ENCODE measurements around the gene AASDH.

The AASDH gene

DNA sequence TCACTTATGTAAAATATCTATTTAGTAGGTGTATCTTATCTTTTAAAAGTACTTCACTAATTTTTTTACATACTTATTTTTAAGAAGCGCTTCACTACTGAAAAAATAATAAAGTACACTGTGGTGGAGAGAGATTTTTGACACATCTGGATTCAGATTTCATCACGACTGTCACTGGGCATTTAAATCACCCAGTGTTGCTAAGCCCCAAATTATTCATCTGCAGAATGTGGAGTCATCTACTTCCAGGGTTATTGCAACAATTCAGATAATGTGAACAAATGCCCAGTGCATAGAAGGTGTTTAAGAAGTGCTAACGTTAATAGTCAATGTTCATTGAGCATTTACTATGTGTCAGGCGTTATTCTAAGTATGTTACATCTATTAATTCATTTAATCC is 41.8 kb downstream of the AASDH start:
- TF ChIP-seq, protein P1, sequence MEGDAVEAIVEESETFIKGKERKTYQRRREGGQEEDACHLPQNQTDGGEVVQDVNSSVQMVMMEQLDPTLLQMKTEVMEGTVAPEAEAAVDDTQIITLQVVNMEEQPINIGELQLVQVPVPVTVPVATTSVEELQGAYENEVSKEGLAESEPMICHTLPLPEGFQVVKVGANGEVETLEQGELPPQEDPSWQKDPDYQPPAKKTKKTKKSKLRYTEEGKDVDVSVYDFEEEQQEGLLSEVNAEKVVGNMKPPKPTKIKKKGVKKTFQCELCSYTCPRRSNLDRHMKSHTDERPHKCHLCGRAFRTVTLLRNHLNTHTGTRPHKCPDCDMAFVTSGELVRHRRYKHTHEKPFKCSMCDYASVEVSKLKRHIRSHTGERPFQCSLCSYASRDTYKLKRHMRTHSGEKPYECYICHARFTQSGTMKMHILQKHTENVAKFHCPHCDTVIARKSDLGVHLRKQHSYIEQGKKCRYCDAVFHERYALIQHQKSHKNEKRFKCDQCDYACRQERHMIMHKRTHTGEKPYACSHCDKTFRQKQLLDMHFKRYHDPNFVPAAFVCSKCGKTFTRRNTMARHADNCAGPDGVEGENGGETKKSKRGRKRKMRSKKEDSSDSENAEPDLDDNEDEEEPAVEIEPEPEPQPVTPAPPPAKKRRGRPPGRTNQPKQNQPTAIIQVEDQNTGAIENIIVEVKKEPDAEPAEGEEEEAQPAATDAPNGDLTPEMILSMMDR (IDR thresholded peaks at IDR 0.05; ENCODE audit: insufficient read depth, low read depth, low read length, missing control alignments), result no peak
- no peak overlapping the region for H3K4me3 ChIP-seq (ENCODE audit: low read depth, low read length)
- DNase-seq (ENCODE audit: low read depth), result no peak

DNA sequence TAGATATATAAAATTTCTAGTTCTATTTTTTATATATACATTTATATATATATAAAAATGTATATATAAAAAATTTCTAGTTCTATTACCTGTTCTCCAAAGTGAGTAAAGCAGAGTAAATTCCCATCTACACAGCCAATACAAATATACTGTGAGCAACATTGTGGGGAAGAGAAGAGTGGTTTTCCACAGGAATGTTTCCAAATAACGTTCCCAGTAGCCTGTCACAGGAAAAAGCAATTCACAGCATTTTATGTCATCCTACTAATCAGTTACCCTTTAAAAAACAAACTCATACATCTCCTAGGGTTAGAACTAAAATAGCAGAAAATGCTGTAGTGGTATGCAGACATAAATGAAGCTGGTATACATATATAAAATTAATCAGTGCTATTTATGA is 44.5 kb downstream of the AASDH start:
- no peak for DNase-seq (ENCODE audit: low read depth)
- TF ChIP-seq, protein P1 (IDR thresholded peaks at IDR 0.05; ENCODE audit: insufficient read depth, low read depth, low read length, missing control alignments), result no peak
- H3K4me3 ChIP-seq (ENCODE audit: low read depth, low read length), result no peak overlapping the region

DNA sequence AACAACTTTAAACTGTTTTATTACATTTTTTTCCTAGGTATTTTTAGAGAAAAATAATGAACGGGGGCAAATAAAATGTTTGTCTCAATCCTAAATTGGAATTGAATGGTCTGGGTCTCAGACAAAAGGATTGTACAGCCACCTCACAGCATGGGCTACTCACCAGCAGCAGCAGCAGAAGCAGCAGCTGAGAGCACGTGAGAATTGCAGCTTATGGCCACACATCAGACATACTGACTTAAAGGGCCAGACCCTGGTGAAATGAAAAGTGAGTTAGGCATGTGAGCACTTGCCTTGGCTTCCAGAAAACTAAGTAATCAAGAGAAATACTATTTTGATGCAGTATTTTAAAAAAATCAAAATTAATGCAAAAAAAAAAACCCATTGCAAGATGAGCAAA is 56.6 kb downstream of the AASDH start:
- TF ChIP-seq, protein P1 (IDR thresholded peaks at IDR 0.05; ENCODE audit: insufficient read depth, low read depth, low read length, missing control alignments), result no peak
- DNase-seq (ENCODE audit: low read depth), result no peak
- H3K4me3 ChIP-seq (ENCODE audit: low read depth, low read length), result no peak overlapping the region

DNA sequence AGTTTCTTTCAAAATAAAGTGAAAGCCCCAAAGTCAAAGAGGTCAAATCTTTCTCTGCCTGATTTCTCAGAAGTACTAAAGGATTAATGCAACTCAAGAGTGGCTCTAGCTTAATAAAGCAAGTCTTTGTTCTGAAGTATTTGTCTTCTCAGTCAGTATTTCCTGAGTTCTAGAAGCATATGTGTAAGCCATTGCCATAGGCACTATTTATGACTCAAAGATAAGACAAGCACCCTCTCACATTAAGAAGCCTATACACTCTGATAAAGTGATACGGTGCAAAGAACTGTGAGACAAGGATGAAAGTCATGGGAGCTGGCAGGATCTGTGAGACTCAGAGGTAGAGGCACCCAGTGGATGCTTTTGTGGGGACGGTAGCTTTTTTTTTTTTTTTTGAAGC is 60.9 kb downstream of the AASDH start:
- DNase-seq (ENCODE audit: low read depth), result no peak
- TF ChIP-seq, protein P1 (IDR thresholded peaks at IDR 0.05; ENCODE audit: insufficient read depth, low read depth, low read length, missing control alignments), result no peak

DNA sequence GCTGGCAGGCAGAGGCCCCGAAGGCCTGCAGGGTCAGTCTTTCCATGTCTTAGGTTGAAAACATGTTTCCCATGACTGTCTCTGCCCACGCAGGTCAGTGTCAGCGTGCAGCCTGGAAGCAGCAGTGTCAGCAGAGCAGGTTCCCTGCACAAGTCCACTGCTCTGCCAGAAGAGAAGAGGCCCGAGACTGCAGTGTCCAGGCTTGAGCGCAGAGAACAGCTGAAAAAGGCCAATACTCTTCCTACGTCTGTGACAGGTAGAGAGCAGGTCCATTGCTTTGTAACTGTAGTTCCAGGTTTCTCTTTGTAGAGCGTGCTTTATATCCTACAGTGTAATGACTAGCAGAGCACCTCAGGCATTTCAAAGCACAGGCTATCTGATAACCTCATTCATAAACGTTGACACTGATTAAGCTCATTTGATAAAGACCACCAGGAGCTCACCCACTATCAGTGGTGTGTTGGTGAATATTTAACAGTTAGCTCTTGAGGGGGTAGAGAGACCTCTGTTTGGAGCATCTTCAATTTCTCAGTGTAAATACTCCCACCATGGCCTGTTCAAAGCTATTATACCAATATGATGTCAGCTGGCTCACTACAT is 63.2 kb downstream of the AASDH start:
- DNase-seq (ENCODE audit: low read depth), result no peak
- TF ChIP-seq, protein P1 (IDR thresholded peaks at IDR 0.05; ENCODE audit: insufficient read depth, low read depth, low read length, missing control alignments), result no peak
- no peak overlapping the region for H3K4me3 ChIP-seq (ENCODE audit: low read depth, low read length)

More for the DNA sequence above, 60.9 kb downstream of the AASDH start:
- H3K4me3 ChIP-seq (ENCODE audit: low read depth, low read length), result no peak overlapping the region

DNA sequence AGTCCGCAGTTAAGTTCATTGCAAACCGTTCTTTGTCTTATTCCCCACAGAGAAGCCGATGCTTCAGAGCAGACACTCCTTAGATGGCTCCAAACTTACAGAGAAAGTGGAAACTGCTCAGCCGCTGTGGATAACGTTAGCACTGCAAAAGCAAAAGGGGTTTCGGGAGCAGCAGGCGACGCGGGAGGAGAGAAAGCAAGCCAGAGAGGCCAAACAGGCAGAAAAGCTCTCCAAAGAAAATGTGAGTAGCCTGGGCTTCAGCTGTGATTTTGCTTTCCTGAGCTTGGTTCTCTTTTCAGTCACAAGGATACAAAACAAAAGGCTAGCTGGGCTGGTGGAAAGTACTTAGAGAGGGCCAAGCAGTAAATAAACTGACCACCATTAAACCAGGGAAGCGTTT is 64.0 kb downstream of the AASDH start:
- no peak overlapping the region for H3K4me3 ChIP-seq (ENCODE audit: low read depth, low read length)
- DNase-seq (ENCODE audit: low read depth), result no peak
- TF ChIP-seq, protein P1 (IDR thresholded peaks at IDR 0.05; ENCODE audit: insufficient read depth, low read depth, low read length, missing control alignments), result no peak

DNA sequence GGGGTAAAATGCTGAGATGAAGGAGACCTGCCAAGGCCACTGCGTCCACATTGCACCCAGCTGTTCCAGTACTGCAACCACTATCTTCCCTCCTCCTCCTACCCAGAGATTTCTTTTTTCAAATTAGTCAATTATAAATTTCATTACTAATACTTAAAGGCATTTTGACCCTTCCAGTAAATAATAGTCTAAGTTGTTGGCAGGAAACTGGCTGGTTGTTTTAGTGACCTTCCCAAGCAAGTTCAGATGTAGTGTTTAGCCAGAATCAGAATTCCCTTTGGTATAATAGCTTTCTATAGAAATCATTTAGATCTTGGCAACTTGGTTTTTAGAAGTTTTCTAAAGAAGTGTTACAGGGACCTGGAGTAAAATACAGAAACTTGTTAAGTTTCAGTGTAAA is 66.0 kb downstream of the AASDH start:
- TF ChIP-seq, protein P1 (IDR thresholded peaks at IDR 0.05; ENCODE audit: insufficient read depth, low read depth, low read length, missing control alignments), result no peak

More for the DNA sequence above, 66.0 kb downstream of the AASDH start:
- DNase-seq (ENCODE audit: low read depth), result no peak
- no peak overlapping the region for H3K4me3 ChIP-seq (ENCODE audit: low read depth, low read length)
